Measurements from ENCODE around the gene SIRPD. TPM values are rescaled to one million over a fixed set of nuclear protein-coding genes. Genes with fewer than 3 reads are reported as not detected.

The SIRPD gene
- polyA plus RNA-seq, 1 donor from 2014 or later, result not detected

DNA sequence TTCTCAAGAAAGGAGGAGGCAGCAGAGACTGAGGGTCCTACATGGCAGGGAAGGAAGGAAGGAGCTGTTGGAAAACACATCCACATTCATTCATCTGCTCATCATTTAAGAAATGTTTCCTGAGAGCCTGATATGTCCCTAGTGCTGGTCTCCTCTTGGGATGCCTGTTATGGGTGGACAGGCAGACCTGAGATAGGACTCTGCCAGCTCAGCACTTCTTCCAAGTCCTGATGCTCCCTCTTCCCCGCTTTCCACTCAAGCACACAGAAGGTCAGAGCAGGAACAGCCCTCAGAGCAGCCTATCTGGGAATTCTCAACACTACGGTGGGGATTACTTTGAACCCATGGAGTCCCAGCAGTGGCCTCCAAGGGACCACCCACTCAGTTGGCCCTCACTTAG, 8.0 kb upstream of the SIRPD start:
- Histone ChIP-seq H3K9me2 (ENCODE audit: insufficient read depth, low read length) (no peaks in the 10 kb centered on the region), H3K27ac (ENCODE audit: low read length) (no peak overlapping the region), H3K4me3 (ENCODE audit: low read length) (no peak overlapping the region), H3F3A (ENCODE audit: insufficient read depth, low read length, poor library complexity, severe bottlenecking) (no peaks in the 10 kb centered on the region), H2AFZ (ENCODE audit: low read depth, low read length) (no peak overlapping the region), H3K79me2 (replicated peaks; ENCODE audit: insufficient read depth, low read length) (no peaks in the 10 kb centered on the region), H3K36me3 (ENCODE audit: insufficient read depth, low read length) (no peaks in the 10 kb centered on the region), H3K9me3 (ENCODE audit: low read length) (no peaks in the 10 kb centered on the region), H3K4me2 (ENCODE audit: low read length) (no peak overlapping the region), H3K9ac (ENCODE audit: low read length) (no peak overlapping the region), H3K27me3 (ENCODE audit: insufficient read depth, low read depth, low read length) (no peaks in the 10 kb centered on the region), H4K20me1 (ENCODE audit: insufficient read depth) (no peaks in the 10 kb centered on the region)
- no peak for TF ChIP-seq TAF1 (IDR thresholded peaks at IDR 0.05; ENCODE audit: low read depth)
- no peak for TF ChIP-seq MXI1 (conservative IDR thresholded peaks at IDR 0.05; ENCODE audit: poor library complexity, severe bottlenecking)
- TF ChIP-seq SMC3 (conservative IDR thresholded peaks at IDR 0.05; ENCODE audit: poor library complexity), result no peak

DNA sequence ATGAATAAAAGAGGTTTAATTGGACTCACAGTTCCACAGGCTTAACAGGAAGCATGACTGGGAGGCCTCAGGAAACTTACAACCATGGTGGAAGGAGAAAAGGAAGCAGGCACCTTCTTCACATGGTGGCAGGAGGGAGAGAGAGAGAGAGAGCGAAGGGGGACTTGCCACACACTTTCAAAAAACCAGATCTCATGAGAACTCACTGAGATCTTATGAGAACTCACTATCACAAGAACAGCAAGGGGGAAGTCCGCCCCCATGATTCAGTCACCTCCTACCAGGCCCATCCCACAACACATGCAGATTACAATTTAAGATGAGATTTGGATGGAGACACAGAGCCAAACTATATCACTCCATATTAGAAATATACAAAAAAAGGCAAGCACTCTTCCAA, 6.1 kb upstream of the SIRPD start:
- H3K9ac ChIP-seq (ENCODE audit: low read length), result no peak overlapping the region
- TF ChIP-seq SMC3 (conservative IDR thresholded peaks at IDR 0.05; ENCODE audit: poor library complexity) (no peak), EZH2 (IDR thresholded peaks at IDR 0.05; ENCODE audit: borderline replicate concordance, insufficient read depth, low read length, poor library complexity, severe bottlenecking) (no peak), POLR2AphosphoS5 (IDR thresholded peaks at IDR 0.05) (no peak), MXI1 (conservative IDR thresholded peaks at IDR 0.05; ENCODE audit: poor library complexity, severe bottlenecking) (no peak), EP300 (conservative IDR thresholded peaks at IDR 0.05; ENCODE audit: poor library complexity, severe bottlenecking) (no peak), TAF1 (IDR thresholded peaks at IDR 0.05; ENCODE audit: low read depth) (no peak), RAD21 (conservative IDR thresholded peaks at IDR 0.05) (no peak)
- TF ChIP-seq, protein P1, sequence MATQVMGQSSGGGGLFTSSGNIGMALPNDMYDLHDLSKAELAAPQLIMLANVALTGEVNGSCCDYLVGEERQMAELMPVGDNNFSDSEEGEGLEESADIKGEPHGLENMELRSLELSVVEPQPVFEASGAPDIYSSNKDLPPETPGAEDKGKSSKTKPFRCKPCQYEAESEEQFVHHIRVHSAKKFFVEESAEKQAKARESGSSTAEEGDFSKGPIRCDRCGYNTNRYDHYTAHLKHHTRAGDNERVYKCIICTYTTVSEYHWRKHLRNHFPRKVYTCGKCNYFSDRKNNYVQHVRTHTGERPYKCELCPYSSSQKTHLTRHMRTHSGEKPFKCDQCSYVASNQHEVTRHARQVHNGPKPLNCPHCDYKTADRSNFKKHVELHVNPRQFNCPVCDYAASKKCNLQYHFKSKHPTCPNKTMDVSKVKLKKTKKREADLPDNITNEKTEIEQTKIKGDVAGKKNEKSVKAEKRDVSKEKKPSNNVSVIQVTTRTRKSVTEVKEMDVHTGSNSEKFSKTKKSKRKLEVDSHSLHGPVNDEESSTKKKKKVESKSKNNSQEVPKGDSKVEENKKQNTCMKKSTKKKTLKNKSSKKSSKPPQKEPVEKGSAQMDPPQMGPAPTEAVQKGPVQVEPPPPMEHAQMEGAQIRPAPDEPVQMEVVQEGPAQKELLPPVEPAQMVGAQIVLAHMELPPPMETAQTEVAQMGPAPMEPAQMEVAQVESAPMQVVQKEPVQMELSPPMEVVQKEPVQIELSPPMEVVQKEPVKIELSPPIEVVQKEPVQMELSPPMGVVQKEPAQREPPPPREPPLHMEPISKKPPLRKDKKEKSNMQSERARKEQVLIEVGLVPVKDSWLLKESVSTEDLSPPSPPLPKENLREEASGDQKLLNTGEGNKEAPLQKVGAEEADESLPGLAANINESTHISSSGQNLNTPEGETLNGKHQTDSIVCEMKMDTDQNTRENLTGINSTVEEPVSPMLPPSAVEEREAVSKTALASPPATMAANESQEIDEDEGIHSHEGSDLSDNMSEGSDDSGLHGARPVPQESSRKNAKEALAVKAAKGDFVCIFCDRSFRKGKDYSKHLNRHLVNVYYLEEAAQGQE (IDR thresholded peaks at IDR 0.05; ENCODE audit: borderline replicate concordance), result no peak
- TF ChIP-seq, protein P2, sequence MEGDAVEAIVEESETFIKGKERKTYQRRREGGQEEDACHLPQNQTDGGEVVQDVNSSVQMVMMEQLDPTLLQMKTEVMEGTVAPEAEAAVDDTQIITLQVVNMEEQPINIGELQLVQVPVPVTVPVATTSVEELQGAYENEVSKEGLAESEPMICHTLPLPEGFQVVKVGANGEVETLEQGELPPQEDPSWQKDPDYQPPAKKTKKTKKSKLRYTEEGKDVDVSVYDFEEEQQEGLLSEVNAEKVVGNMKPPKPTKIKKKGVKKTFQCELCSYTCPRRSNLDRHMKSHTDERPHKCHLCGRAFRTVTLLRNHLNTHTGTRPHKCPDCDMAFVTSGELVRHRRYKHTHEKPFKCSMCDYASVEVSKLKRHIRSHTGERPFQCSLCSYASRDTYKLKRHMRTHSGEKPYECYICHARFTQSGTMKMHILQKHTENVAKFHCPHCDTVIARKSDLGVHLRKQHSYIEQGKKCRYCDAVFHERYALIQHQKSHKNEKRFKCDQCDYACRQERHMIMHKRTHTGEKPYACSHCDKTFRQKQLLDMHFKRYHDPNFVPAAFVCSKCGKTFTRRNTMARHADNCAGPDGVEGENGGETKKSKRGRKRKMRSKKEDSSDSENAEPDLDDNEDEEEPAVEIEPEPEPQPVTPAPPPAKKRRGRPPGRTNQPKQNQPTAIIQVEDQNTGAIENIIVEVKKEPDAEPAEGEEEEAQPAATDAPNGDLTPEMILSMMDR (IDR thresholded peaks at IDR 0.05; ENCODE audit: poor library complexity, severe bottlenecking), result no peak
- no peaks in the 10 kb centered on the region for H4K20me1 ChIP-seq (ENCODE audit: insufficient read depth)
- no peaks in the 10 kb centered on the region for H3K9me3 ChIP-seq (ENCODE audit: low read length)
- H3F3A ChIP-seq (ENCODE audit: insufficient read depth, low read length, poor library complexity, severe bottlenecking), result no peaks in the 10 kb centered on the region
- no peaks in the 10 kb centered on the region for H3K36me3 ChIP-seq (ENCODE audit: insufficient read depth, low read length)
- no peak overlapping the region for H2AFZ ChIP-seq (ENCODE audit: low read depth, low read length)
- no peaks in the 10 kb centered on the region for H3K79me2 ChIP-seq (replicated peaks; ENCODE audit: insufficient read depth, low read length)
- no peak overlapping the region for H3K4me2 ChIP-seq (ENCODE audit: low read length)
- no peak overlapping the region for H3K27ac ChIP-seq (ENCODE audit: low read length)
- no peak overlapping the region for H3K4me3 ChIP-seq (ENCODE audit: low read length)
- H3K27me3 ChIP-seq (ENCODE audit: insufficient read depth, low read depth, low read length), result no peaks in the 10 kb centered on the region
- H3K9me2 ChIP-seq (ENCODE audit: insufficient read depth, low read length), result no peaks in the 10 kb centered on the region

DNA sequence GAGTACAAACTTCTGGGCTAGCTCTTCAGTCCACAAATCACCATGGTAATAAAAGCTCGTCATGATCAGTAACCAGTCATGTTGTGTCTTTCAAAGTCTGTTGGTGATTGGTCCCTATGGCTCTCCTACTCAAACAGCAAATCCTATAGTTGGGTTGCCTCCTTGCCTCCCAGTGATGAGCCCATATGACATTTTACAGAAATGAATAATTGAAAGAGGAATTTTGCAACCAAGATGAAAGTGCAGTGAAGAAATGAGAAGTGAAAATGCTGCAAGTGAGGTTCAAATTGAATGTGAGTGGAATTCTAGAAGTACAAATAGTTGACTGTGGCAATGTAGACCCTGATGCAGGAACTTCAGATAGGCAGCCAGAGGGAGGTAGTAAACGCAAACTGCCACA, 5.1 kb upstream of the SIRPD start:
- no peak overlapping the region for H3K27ac ChIP-seq (ENCODE audit: low read length)
- no peaks in the 10 kb centered on the region for H3K9me3 ChIP-seq (ENCODE audit: low read length)
- no peak overlapping the region for H3K4me3 ChIP-seq (ENCODE audit: low read length)
- H3K79me2 ChIP-seq (replicated peaks; ENCODE audit: insufficient read depth, low read length), result no peaks in the 10 kb centered on the region
- H3K9me2 ChIP-seq (ENCODE audit: insufficient read depth, low read length), result no peaks in the 10 kb centered on the region
- TF ChIP-seq, protein P2 (IDR thresholded peaks at IDR 0.05; ENCODE audit: poor library complexity, severe bottlenecking), result no peak
- no peak for TF ChIP-seq EZH2 (IDR thresholded peaks at IDR 0.05; ENCODE audit: borderline replicate concordance, insufficient read depth, low read length, poor library complexity, severe bottlenecking)
- no peak for TF ChIP-seq EP300 (conservative IDR thresholded peaks at IDR 0.05; ENCODE audit: poor library complexity, severe bottlenecking)
- H2AFZ ChIP-seq (ENCODE audit: low read depth, low read length), result no peak overlapping the region
- H3K4me2 ChIP-seq (ENCODE audit: low read length), result no peak overlapping the region
- no peaks in the 10 kb centered on the region for H3K36me3 ChIP-seq (ENCODE audit: insufficient read depth, low read length)
- H4K20me1 ChIP-seq (ENCODE audit: insufficient read depth), result no peaks in the 10 kb centered on the region
- no peak overlapping the region for H3K9ac ChIP-seq (ENCODE audit: low read length)
- H3F3A ChIP-seq (ENCODE audit: insufficient read depth, low read length, poor library complexity, severe bottlenecking), result no peaks in the 10 kb centered on the region
- H3K27me3 ChIP-seq (ENCODE audit: insufficient read depth, low read depth, low read length), result no peaks in the 10 kb centered on the region

All from neural cell (in vitro differentiated cells).